PC-9 (cell line): ENCODE results near the gene GPR78. TPM values are rescaled to one million over a fixed set of nuclear protein-coding genes. Genes with fewer than 3 reads are reported as not detected.
"Not testable (repeated sequence)": the region's sequence is repeated elsewhere in the genome, so short reads cannot be mapped to it uniquely, and the experiment has no call there.

Source experiments
- BruUV-seq: library from RNA; stranded (reverse); fragments of 400-500 nt; replicated peaks from 2 replicates; lab custom pipeline; 2021; lab: Mats Ljungman, UMichigan
- CTCF ChIA-PET: fragments of 300-600 bp; sonication (Branson Sonifier 250); formaldehyde crosslinking; loops from one replicate; lab custom pipeline; 2022; ENCODE audit warnings: antibody characterized with exemption; lab: Charles Lee
- POLR2A ChIA-PET: fragments of 300-600 bp; sonication (Branson Sonifier 250); formaldehyde crosslinking; loops from one replicate; lab custom pipeline; 2022; ENCODE audit warnings: antibody characterized with exemption; ENCODE audit not compliant: unreplicated experiment; lab: Charles Lee
- DNase-seq, 2 experiments: peaks; one replicate each; pipeline versions ENCODE4 v3.0.0 to v3.0.0-alpha.2; 2015 to 2022; ENCODE audit warnings: mixed read lengths in 1 of 2
- H2AFZ ChIP-seq: fragments of 200-600 bp; sonication (generic); 2 replicates; pipeline ENCODE4 v1.8.1; 2017; ENCODE audit warnings: antibody characterized with exemption
- H3F3A ChIP-seq: fragments of 200-600 bp; sonication (generic); 2 replicates; pipeline ENCODE4 v1.8.1; 2017; ENCODE audit warnings: antibody characterized with exemption, mild to moderate bottlenecking, low read depth; ENCODE audit not compliant: insufficient read depth
- H3K27ac ChIP-seq: fragments of 200-600 bp; sonication (generic); 2 replicates; pipeline ENCODE4 v1.6.1; 2016; ENCODE audit warnings: mixed run types
- H3K27me3 ChIP-seq: fragments of 200-600 bp; sonication (generic); 2 replicates; pipeline ENCODE4 v1.6.1; 2016; ENCODE audit warnings: low read depth, mixed run types; ENCODE audit not compliant: insufficient read depth
- H3K36me3 ChIP-seq: fragments of 200-600 bp; sonication (generic); 2 replicates; pipeline ENCODE4 v1.6.1; 2016; ENCODE audit warnings: low read depth, mixed run types
- H3K4me1 ChIP-seq: fragments of 200-600 bp; sonication (generic); replicated peaks from 2 replicates; pipeline ENCODE4 v1.6.1; 2016; ENCODE audit warnings: mixed run types; ENCODE audit not compliant: insufficient read depth
- H3K4me2 ChIP-seq: fragments of 200-600 bp; sonication (generic); 2 replicates; pipeline ENCODE4 v1.6.1; 2017; ENCODE audit warnings: mixed run types
- H3K4me3 ChIP-seq: fragments of 200-600 bp; sonication (generic); 2 replicates; pipeline ENCODE4 v1.6.1; 2016; ENCODE audit warnings: mixed run types
- H3K79me2 ChIP-seq: fragments of 200-600 bp; sonication (generic); 2 replicates; pipeline ENCODE4 v1.6.1; 2017; ENCODE audit warnings: low read depth, mixed run types
- H3K9me2 ChIP-seq: fragments of 200-600 bp; sonication (generic); 2 replicates; pipeline ENCODE4 v1.8.1; 2017; ENCODE audit warnings: mild to moderate bottlenecking; ENCODE audit not compliant: insufficient read depth
- H3K9me3 ChIP-seq: fragments of 200-600 bp; sonication (generic); 2 replicates; pipeline ENCODE4 v1.8.1; 2016; ENCODE audit warnings: low read depth; ENCODE audit not compliant: insufficient read depth
- H4K20me1 ChIP-seq: fragments of 200-600 bp; sonication (generic); 2 replicates; pipeline ENCODE4 v1.8.1; 2017; ENCODE audit not compliant: insufficient read depth
- CTCF ChIP-seq: fragments of 200-600 bp; sonication (generic); conservative IDR thresholded peaks from 2 replicates; pipeline ENCODE4 v1.6.1; 2017; ENCODE audit warnings: mixed run types, antibody characterized with exemption, mild to moderate bottlenecking, moderate library complexity
- EZH2 ChIP-seq: fragments of 200-600 bp; sonication (generic); IDR thresholded peaks from 2 replicates; pipeline ENCODE4 v1.8.0; 2017; ENCODE audit warnings: antibody characterized with exemption, low read depth
- intact Hi-C: fragments of 100-400 bp; cut with micrococcal nuclease; formaldehyde crosslinking; loops from one replicate; pipeline ENCODE4 v1.10.0; 2022; ENCODE audit not compliant: unreplicated experiment
- total RNA-seq: library from RNA; stranded (reverse); gene quantifications from 2 replicates; pipeline ENCODE4 v1.2.3, GENCODE V29; 2021

Gene GPR78
- total RNA-seq, 1 experiment from 2014 or later = 56.6 TPM

- Histone ChIP-seq H4K20me1 (no peaks in the 10 kb centered on the region), H3K4me1 (peaks cover 43% of the 10 kb centered on the region), H3K27ac (no peak overlapping the region), H3K36me3 (no peaks in the 10 kb centered on the region), H3K9me3 (no peaks in the 10 kb centered on the region), H3K27me3 (no peaks in the 10 kb centered on the region), H3F3A (peaks cover 32% of the 10 kb centered on the region), H3K9me2 (no peaks in the 10 kb centered on the region), H3K4me3 (no peak overlapping the region), H3K4me2 (no peak overlapping the region), H2AFZ (no peak overlapping the region), H3K79me2 (peaks cover 10% of the 10 kb centered on the region)
- intact Hi-C loops = loop anchor here (2.0 kb wide), 1 partner anchor 14 kb away; no protein-coding TSS in a partner anchor
- no peak for DNase-seq
- TF ChIP-seq CTCF (no peak), EZH2 (no peak)
- BruUV-seq = no TSS peak
- CTCF ChIA-PET = no interaction called here
- POLR2A ChIA-PET = no interaction called here
Observed at GRCh38 chr4:8573266-8573665, 6.9 kb upstream of the GPR78 start.

- Histone ChIP-seq H3K27ac (no peak overlapping the region), H3K36me3 (no peaks in the 10 kb centered on the region), H3F3A (peaks cover 32% of the 10 kb centered on the region), H3K27me3 (no peaks in the 10 kb centered on the region), H3K4me3 (no peak overlapping the region), H3K79me2 (0 out of 2 replicates have a peak, but pooled peaks cover 5% of the 10 kb centered on the region), H3K4me2 (no peak overlapping the region), H2AFZ (no peak overlapping the region), H3K9me3 (no peaks in the 10 kb centered on the region), H4K20me1 (no peaks in the 10 kb centered on the region), H3K9me2 (no peaks in the 10 kb centered on the region), H3K4me1 (peaks cover 37% of the 10 kb centered on the region)
- intact Hi-C loops = no loop called here
- BruUV-seq = no TSS peak
- DNase-seq = no peak
- TF ChIP-seq CTCF (no peak), EZH2 (no peak)
- CTCF ChIA-PET = no interaction called here
- POLR2A ChIA-PET = no interaction called here
Observed at GRCh38 chr4:8574796-8575370, 5.3 kb upstream of the GPR78 start.

DNA sequence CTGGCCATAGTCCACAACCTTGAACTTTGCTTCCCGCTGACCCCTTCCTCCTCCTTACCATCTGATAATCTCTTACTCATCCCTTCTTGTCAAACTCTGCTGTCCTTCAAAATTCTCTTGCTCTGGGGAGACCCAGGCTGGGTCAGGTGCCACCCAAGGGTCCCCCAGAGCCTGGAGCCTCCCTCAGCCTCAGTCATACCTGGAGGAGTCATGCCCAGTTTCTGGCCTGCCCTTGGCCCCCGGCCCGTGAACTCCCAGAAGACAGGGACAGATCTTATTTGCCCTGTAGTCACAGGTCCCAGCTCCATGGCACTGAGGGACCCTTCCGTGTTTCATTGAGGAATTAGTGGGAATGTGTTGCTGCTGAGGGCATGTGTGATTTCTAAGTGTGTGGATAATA lies 4.7 kb upstream of the GPR78 start:
- no peaks in the 10 kb centered on the region for H3K36me3 ChIP-seq
- H3K9me3 ChIP-seq = no peaks in the 10 kb centered on the region
- no TSS peak for BruUV-seq
- TF ChIP-seq EZH2 (no peak), CTCF (no peak)
- H3K27me3 ChIP-seq = no peaks in the 10 kb centered on the region
- H3K4me3 ChIP-seq = no peak overlapping the region
- no peaks in the 10 kb centered on the region for H3K9me2 ChIP-seq
- POLR2A ChIA-PET = no interaction called here
- intact Hi-C loops = no loop called here
- DNase-seq = no peak
- H3K4me1 ChIP-seq = peaks cover 31% of the 10 kb centered on the region
- CTCF ChIA-PET = no interaction called here
- H2AFZ ChIP-seq = no peak overlapping the region
- H3K79me2 ChIP-seq = 0 out of 2 replicates have a peak, but pooled peaks cover 5% of the 10 kb centered on the region
- peaks cover 26% of the 10 kb centered on the region for H3F3A ChIP-seq
- H3K4me2 ChIP-seq = no peak overlapping the region
- no peak overlapping the region for H3K27ac ChIP-seq
- H4K20me1 ChIP-seq = no peaks in the 10 kb centered on the region

GRCh38 chr4:8576591-8576990 lies 3.6 kb upstream of the GPR78 start:
- H3K36me3 ChIP-seq, H4K20me1 ChIP-seq, H3K27me3 ChIP-seq, H3K4me2 ChIP-seq, H2AFZ ChIP-seq, H3K4me3 ChIP-seq, H3K27ac ChIP-seq, BruUV-seq, H3K9me2 ChIP-seq, H3K9me3 ChIP-seq, POLR2A ChIA-PET, DNase-seq, H3K79me2 ChIP-seq, intact Hi-C loops, CTCF ChIA-PET: not testable (repeated sequence)
- peaks cover 17% of the 10 kb centered on the region for H3F3A ChIP-seq
- H3K4me1 ChIP-seq = peaks cover 20% of the 10 kb centered on the region
